HCT116 (cell line): ENCODE results near the gene ZBED5.

Experiments used
- CTCF ChIP-seq, 3 experiments: fragments of 200-600 bp in 1 of 3; sonication (generic) in 1 of 3; IDR thresholded peaks in 2 of 3; conservative IDR thresholded peaks in 1 of 3; 2 replicates each; pipeline ENCODE4 v1.5.1; 2012 to 2017; ENCODE audit warnings: low read depth in 2 of 3, low read length in 2 of 3, antibody characterized with exemption in 1 of 3, borderline replicate concordance in 1 of 3, control low read depth in 1 of 3, mild to moderate bottlenecking in 1 of 3, mixed read lengths in 1 of 3, mixed run types in 1 of 3, moderate library complexity in 1 of 3; ENCODE audit not compliant: insufficient read depth in 1 of 3
- EZH2 ChIP-seq: fragments of 200-600 bp; sonication (generic); IDR thresholded peaks from 2 replicates; pipeline ENCODE4 v1.6.1; 2017; ENCODE audit warnings: antibody characterized with exemption, mixed run types
- POLR2A ChIP-seq: IDR thresholded peaks from 2 replicates; pipeline ENCODE4 v1.7.0; 2011; ENCODE audit warnings: borderline replicate concordance; ENCODE audit not compliant: insufficient read depth, insufficient read length; ENCODE audit errors: extremely low read depth
- POLR2AphosphoS5 ChIP-seq: IDR thresholded peaks from 2 replicates; pipeline ENCODE4 v1.6.1; 2011; ENCODE audit warnings: mild to moderate bottlenecking, low read depth, low read length, moderate library complexity
- YY1 ChIP-seq: IDR thresholded peaks from 2 replicates; pipeline ENCODE4 v1.6.1; 2011; ENCODE audit warnings: low read length, low read depth, moderate library complexity, mild to moderate bottlenecking; ENCODE audit not compliant: insufficient replicate concordance; ENCODE audit errors: extremely low read depth

DNA sequence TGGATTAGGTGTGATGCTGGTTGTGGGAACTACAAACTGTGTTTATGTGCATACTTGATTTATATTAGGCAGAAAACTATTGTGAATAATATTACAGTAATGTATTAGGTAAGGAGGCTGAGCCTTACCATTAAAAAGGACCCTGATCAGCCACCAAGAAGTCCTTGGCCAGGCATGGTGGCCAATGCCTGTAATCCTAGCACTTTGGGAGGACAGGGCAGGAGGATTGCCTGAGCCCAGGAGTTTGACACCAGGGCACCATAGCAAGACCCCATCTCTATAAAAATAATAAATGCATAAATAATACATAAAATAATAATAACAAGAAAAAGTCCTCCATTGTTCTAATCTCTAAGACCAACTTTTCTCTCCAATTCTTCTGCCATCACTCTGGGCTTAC lies 3.2 kb upstream of the ZBED5 start:
- TF ChIP-seq EZH2, result no peak
- no peak for TF ChIP-seq YY1
- TF ChIP-seq POLR2A, result no peak
- no peak for TF ChIP-seq POLR2AphosphoS5
- TF ChIP-seq CTCF (IDR thresholded peaks at IDR 0.05 in 2 of 3, conservative IDR thresholded peaks at IDR 0.05 in 1 of 3; ENCODE audit: borderline replicate concordance in 1 of 3, insufficient read depth in 1 of 3, low read depth in 2 of 3, low read length in 2 of 3), result no peak
